Measurements from ENCODE around the gene CTNNB1. TPM values are rescaled to one million over a fixed set of nuclear protein-coding genes. Genes with fewer than 3 reads are reported as not detected.

CTNNB1 gene
- total RNA-seq, 1 donor from 2014 or later = 416 TPM

DNA sequence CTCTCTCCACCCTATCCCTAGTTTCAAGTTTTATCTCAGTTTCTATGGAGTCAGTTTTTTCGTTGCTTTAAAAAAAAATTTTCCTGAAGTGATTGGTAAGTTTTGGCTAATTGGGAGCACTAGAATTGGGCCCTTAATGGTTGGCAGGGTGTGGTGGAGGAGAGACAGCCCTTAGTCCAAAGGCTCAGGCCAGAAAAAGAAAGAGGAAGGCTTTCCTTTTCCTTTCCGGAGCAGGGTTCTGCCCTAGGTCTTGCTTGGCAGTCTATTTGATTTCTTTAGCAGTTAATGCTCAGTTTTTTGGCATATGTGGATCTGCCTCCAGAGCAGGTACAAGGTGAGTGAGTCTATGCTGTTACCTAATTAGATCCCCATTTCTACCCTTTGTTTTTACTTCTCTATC lies 22.7 kb downstream of the CTNNB1 start:
- H3K27me3 ChIP-seq (ENCODE audit: control insufficient read depth, insufficient read depth, low read length) = no peaks in the 10 kb centered on the region
- peaks cover 3% of the 10 kb centered on the region for H3K36me3 ChIP-seq (ENCODE audit: control insufficient read depth, insufficient read depth, low read length)
- no peak overlapping the region for H3K4me3 ChIP-seq (ENCODE audit: low read depth, low read length)
- no peak for DNase-seq (ENCODE audit: low read depth)
- TF ChIP-seq, protein P1, sequence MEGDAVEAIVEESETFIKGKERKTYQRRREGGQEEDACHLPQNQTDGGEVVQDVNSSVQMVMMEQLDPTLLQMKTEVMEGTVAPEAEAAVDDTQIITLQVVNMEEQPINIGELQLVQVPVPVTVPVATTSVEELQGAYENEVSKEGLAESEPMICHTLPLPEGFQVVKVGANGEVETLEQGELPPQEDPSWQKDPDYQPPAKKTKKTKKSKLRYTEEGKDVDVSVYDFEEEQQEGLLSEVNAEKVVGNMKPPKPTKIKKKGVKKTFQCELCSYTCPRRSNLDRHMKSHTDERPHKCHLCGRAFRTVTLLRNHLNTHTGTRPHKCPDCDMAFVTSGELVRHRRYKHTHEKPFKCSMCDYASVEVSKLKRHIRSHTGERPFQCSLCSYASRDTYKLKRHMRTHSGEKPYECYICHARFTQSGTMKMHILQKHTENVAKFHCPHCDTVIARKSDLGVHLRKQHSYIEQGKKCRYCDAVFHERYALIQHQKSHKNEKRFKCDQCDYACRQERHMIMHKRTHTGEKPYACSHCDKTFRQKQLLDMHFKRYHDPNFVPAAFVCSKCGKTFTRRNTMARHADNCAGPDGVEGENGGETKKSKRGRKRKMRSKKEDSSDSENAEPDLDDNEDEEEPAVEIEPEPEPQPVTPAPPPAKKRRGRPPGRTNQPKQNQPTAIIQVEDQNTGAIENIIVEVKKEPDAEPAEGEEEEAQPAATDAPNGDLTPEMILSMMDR (IDR thresholded peaks at IDR 0.05; ENCODE audit: insufficient read depth, low read length, poor library complexity, severe bottlenecking) = no peak

DNA sequence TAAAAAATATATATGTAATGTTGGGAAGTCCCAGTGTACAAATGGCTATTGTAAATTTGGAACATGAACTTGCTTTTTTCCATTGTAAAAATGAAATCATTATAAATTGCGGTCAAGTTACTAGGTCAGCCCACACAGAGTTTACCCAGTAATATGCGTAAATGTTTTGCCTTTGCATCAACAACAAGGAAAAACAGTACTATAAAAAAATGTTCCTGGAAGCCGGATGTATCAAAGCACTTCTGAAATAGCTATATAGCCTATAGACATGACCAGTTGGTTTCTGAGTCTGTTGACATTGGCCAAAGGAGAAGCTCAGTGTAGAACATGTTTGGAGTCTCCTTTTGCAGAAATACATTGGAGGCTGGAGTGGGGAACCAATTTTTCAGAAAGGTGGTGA lies 23.2 kb downstream of the CTNNB1 start:
- DNase-seq (ENCODE audit: low read depth) = no peak
- H3K36me3 ChIP-seq (ENCODE audit: control insufficient read depth, insufficient read depth, low read length) = peaks cover 3% of the 10 kb centered on the region
- no peaks in the 10 kb centered on the region for H3K27me3 ChIP-seq (ENCODE audit: control insufficient read depth, insufficient read depth, low read length)
- no peak overlapping the region for H3K4me3 ChIP-seq (ENCODE audit: low read depth, low read length)
- TF ChIP-seq, protein P1 (IDR thresholded peaks at IDR 0.05; ENCODE audit: insufficient read depth, low read length, poor library complexity, severe bottlenecking) = no peak

DNA sequence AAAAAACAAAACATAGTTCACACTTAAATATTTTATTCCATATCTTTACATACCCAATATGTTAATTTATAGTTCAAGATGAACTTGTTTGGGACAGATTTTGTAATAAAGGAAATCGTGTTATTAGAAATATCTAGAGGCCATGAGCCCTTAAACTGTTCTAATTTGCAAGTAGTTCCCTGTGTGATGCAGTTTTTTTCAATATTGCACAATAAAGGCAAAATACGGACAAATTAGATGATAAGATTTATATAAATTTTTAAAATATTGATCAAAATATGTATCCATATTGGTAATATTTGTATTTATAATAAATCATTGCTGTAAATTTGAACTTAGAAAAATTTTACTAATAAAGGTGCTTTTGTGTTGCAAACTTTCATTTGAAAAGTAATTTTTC lies 23.8 kb downstream of the CTNNB1 start:
- peaks cover 3% of the 10 kb centered on the region for H3K36me3 ChIP-seq (ENCODE audit: control insufficient read depth, insufficient read depth, low read length)
- H3K27me3 ChIP-seq (ENCODE audit: control insufficient read depth, insufficient read depth, low read length) = no peaks in the 10 kb centered on the region
- DNase-seq (ENCODE audit: low read depth) = no peak
- TF ChIP-seq, protein P1 (IDR thresholded peaks at IDR 0.05; ENCODE audit: insufficient read depth, low read length, poor library complexity, severe bottlenecking) = no peak
- H3K4me3 ChIP-seq (ENCODE audit: low read depth, low read length) = no peak overlapping the region

DNA sequence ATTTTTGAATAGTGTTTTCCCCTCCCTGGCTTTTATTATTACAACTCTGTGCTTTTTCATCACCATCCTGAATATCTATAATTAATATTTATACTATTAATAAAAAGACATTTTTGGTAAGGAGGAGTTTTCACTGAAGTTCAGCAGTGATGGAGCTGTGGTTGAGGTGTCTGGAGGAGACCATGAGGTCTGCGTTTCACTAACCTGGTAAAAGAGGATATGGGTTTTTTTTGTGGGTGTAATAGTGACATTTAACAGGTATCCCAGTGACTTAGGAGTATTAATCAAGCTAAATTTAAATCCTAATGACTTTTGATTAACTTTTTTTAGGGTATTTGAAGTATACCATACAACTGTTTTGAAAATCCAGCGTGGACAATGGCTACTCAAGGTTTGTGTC lies 24.4 kb downstream of the CTNNB1 start:
- Histone ChIP-seq H3K4me3 (ENCODE audit: low read depth, low read length) (no peak overlapping the region), H3K27me3 (ENCODE audit: control insufficient read depth, insufficient read depth, low read length) (no peaks in the 10 kb centered on the region), H3K36me3 (ENCODE audit: control insufficient read depth, insufficient read depth, low read length) (peaks cover 3% of the 10 kb centered on the region)
- DNase-seq (ENCODE audit: low read depth) = no peak
- TF ChIP-seq, protein P1 (IDR thresholded peaks at IDR 0.05; ENCODE audit: insufficient read depth, low read length, poor library complexity, severe bottlenecking) = no peak

DNA sequence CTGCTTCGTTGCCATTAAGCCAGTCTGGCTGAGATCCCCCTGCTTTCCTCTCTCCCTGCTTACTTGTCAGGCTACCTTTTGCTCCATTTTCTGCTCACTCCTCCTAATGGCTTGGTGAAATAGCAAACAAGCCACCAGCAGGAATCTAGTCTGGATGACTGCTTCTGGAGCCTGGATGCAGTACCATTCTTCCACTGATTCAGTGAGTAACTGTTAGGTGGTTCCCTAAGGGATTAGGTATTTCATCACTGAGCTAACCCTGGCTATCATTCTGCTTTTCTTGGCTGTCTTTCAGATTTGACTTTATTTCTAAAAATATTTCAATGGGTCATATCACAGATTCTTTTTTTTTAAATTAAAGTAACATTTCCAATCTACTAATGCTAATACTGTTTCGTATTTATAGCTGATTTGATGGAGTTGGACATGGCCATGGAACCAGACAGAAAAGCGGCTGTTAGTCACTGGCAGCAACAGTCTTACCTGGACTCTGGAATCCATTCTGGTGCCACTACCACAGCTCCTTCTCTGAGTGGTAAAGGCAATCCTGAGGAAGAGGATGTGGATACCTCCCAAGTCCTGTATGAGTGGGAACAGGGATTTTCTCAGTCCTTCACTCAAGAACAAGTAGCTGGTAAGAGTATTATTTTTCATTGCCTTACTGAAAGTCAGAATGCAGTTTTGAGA lies 25.0 kb downstream of the CTNNB1 start:
- TF ChIP-seq, protein P1 (IDR thresholded peaks at IDR 0.05; ENCODE audit: insufficient read depth, low read length, poor library complexity, severe bottlenecking) = no peak
- peaks cover 3% of the 10 kb centered on the region for H3K36me3 ChIP-seq (ENCODE audit: control insufficient read depth, insufficient read depth, low read length)
- no peak overlapping the region for H3K4me3 ChIP-seq (ENCODE audit: low read depth, low read length)
- DNase-seq (ENCODE audit: low read depth) = peak; percentile 21
- H3K27me3 ChIP-seq (ENCODE audit: control insufficient read depth, insufficient read depth, low read length) = no peaks in the 10 kb centered on the region
